HG02840 (cell line): ENCODE measurements around the gene RAET1G.
"Not testable (repeated sequence)": the region's sequence is repeated elsewhere in the genome, so short reads cannot be mapped to it uniquely, and the experiment has no call there.

Experiments used
- ATAC-seq: cut with Tn5 transposase; IDR thresholded peaks from one replicate; pipeline ENCODE4 v1.9.1; 2021; ENCODE audit warnings: mild to moderate bottlenecking, moderate library complexity, moderate number of reproducible peaks; ENCODE audit not compliant: unreplicated experiment, low FRiP score

The RAET1G gene

DNA sequence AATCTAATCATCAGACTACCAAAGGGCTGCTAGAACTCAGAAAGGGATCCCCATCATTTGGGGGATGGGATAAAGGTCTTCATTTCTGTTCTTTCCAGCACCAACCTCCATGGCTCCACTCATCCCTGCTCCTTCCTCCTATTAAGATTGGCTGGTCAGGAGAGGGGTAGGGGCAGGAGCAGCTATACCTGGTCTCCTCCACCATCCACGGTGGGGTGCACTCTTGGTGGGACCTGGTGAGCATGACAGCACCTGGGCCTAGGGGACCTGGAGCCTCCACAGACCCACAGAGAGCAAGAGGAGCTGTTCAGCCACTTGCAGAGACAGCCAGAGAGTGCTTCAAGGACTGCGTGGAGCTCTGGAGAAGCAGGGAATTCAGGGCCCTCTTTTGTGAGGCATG is 12.7 kb upstream of the RAET1G start:
- no peak for ATAC-seq

DNA sequence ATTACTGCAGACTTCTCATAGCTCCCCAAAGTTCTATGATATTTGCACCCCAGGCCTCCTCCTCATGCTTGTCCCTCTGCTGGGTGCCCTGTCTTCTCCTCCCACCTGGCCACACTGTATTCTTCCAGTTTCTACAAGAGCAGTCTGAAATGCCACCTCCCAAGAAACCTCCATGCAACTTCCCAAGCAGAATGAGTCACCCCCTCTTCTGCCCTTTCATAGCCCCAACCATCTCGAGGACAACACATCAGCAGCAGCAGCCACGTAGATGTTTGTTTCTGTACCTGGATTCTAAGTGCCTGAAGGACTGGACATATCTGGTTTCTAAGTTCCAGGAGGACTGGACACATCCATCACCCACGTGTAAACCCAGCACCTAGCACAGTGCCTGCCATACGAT is 12.3 kb upstream of the RAET1G start:
- no peak for ATAC-seq

DNA sequence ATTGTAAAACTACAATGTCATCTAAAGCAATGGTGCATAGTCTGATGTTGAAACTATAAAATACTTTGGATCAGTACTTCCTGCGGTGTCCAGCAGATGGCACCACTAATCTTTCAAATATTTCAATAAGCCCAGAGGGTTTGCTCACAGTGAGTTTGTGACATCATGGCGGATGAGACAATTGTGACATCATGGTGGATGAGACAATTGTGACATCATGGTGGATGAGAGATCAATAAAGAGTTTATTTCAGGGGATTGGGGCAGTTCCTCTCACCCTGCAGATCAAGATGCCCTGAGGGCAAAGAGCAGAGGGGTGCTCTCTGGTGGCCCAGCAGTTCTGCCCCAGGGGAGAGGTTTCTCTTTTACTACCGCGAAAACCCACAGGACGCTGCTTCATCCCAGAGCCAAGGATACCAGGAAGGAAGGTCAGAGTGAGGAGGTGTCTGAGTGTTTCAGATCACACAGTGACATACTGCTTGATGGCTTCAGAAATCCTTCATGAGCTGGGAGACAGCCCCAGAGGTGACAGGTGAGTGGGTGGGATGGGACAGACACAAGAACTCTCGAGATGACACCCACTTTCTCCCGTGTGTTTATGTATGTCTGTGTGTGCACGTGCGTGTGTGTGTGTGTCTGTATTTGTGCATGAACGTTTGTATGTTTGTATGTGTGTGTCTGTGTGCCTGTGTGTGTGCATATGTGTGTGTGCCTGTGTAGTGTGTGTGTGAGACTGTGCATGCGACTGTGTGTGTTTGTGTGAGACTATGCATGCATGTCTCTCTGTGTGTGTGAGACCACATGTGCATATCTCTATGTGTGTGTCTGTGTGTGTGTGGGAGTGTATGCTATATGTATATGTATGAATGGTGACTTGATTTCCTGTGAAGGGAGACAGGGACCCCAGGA is 11.6 kb upstream of the RAET1G start:
- no peak for ATAC-seq

DNA sequence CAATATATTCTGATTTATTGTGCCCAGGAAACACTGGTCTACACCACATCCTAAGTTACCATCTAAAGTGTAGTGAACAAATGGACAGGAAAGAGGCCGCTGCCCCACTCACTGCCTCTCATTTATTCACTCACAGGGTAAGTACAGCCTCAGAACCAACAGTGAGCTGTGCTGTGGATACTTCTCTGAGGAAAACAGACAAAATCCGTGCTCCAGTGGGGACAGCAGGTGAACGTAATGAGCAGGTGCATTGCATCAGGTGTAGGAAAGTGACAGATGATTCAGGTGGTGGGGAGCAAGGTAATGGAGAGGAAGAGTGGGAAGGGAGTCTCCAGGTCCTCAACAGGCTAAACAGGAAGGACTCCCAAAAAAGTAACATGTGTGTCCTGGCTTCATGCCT is 10.5 kb upstream of the RAET1G start:
- no peak for ATAC-seq

DNA sequence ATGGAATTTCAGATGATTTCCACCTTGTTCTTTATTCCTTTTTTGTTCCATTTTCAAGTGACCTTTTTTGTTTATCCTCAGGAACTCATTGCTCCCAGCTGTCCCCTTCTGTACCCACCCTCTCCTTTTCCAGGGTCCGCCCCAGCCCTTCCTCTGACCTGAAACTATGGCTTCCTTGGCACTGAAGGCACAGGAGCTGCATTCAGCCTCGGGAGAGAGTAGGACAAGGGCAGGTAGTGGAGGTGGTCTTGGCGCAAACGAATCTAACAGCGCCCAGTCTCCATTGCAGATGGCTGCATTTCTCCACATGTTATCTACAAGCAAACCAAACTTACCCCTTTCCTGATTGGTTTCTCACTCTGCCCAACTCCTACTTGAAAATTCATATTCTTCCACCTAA is 10.1 kb upstream of the RAET1G start:
- no peak for ATAC-seq

DNA sequence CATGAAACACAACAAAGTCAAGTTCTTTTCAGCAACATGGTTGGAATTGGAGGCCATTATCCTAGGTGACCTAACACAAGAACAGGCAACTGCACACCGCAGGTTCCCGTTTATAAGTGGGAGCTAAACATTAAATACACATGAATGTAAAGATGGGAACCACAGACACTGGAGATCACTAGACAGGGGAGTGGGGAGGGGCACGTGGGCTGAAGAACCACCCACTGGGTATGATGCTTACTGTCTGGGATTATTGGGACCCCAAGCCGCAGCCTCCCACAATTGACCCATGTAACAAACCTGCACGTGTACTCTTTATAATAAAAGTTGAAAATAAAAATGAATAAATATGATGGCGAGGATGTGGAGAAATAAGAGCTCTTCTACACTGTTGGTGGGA is 8.6 kb upstream of the RAET1G start:
- ATAC-seq = no peak

DNA sequence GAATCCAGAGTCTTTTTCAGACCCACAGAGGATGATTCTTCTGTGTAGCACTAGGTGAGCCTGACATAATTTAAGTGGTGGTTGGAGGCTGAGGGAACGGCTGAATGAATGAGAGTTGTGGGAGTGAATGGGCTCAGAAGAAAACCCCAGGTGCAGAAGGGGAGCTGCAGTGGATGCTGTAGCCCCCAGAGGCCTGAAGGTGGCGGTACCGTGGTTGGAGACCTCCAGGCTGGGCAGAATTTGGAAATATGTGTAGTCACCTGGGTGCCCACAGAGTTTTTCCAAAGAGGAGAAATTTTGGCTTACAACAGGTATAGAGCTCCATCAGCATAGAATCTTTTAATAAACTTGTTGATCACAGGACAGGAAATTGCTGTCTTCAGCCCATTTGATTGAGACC is 6.5 kb upstream of the RAET1G start:
- no peak for ATAC-seq

DNA sequence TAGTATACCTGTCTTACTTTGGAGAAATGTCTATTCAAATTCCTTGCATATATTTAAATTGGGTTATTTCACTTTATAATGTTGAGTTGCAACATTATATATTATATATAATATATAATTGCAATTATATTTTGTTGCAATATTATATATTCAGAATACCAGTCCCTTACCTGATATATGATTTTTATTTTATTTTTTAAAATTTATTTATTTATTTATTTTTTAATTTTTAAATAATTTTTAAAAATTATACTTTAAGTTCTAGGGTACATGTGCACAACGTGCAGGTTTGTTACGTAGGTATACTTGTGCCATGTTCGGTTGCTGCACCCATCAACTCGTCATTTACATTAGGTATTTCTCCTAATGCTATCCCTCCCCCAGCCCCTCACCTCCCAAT is 4.1 kb upstream of the RAET1G start:
- not testable (repeated sequence) for ATAC-seq

DNA sequence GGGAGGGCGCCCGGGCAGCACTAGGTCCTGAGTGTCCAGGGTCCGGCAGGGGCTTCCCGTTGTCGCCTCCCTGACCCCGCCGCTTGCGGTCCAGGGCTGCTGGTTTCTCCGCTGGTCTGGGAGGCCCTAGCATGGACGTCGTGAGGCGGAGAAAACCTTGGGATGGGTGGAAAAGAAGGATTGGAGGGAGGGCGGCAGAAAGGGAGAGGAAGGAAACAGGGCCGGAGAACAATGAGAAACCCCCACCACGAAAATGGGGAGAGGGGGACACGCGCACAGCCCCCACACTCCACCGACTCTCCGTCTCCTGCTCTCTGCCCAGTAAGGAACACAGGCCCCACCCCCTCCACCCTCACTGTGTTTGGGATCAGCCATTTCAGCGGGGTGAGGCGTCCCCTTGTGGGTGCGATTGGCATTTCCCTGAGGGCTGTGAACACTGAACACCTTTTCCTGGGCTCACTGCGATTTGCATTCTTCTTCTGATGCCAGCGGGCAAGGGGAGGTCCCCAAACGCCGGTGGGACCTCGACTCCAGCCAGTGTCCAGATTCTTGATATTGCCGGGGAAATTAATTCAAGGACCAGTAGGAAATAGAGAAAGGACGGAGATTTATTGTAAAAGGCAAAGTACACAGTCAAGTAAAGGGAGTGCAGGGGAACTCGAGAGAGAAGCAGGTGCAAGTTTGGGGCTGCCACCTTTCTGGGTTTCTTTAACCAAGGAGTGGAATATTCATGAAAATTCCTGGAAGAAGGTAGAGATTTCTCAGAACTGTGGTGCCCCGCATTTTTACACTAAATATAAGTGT is 3.3 kb upstream of the RAET1G start:
- ATAC-seq = no peak

DNA sequence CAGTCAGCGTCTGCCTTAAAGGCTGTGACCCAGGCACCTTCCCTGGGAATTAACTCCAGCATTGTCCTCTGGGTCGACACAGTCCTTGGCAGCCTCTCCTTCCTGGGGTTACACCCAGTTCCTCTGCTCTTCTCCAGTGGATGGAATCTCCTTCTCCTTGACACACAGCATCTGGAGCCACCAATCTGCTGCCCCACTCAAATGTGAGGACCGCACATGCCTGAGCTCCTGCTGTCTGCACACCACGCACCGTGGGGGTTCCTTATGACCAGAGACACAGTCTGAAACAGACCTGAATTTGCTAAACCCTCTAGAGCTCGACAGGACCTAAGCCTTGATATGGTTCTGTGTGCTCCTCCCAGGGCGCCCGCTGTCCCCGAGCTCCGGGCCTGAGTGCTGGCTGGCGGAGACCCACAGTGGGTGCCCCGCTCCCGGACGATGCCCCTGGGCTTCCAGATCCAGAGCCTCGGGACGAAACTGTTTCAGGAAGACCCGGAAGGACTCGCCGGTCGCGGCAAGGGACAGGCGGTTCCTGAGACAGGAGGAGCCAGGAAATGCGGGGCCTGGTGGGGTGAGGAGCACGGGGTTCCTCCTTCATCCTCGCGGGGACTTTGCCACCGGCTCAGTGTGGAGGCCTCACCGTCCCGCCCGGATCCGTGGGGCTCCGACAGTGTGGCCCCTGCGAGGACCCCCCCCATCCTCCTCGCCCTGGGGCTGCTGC is 2.5 kb upstream of the RAET1G start:
- ATAC-seq = no peak

DNA sequence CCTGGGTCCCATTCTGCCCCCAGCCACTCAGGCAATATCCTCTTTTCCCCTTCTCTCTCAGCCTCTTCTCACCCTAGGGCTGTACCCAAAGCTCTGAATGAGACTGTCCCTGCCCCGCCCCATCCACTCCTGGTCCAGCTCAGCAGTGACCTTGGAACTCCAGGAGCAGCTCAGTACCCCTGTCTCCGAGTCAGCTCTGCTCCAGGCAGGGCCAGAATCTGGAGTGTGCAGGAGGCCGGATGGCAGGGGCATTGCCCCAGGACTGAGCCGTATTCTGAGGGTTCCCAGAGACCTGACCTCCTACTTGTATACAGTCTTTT is 2.0 kb upstream of the RAET1G start:
- no peak for ATAC-seq

DNA sequence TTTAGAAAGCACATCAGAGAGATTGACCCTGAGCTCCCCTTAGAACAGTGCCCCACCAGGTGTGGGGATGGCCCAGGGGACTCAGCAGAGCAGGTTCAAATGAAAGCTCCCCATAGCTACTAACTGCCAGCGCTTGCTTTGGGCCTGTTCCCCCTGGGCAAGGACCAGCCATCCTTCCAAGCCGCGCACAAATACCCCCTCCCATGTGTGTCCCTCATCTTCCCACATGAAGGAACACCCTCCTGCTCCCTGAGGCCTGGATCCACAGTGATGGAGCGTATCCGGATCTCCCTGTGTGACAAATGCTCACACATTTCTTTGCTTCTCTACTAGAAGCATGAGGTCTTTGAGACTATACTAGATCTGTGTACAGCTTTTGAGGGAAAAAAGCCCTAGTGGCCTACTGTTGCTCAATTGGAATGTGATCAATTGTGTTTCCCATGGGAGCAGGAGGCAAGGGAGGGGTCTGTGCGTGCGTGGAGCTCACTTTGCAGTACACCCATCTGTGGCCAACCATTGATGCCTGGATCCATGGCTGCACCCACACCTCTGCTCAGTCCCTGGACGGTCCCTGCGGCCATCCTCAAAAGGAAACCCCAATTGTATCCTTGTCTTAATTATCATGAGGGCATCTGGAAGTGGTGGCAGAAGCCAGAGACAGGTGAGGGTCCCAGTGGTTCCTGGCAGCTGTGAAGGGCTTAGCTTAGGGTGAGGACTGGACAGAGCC is 1.4 kb upstream of the RAET1G start:
- ATAC-seq = no peak

DNA sequence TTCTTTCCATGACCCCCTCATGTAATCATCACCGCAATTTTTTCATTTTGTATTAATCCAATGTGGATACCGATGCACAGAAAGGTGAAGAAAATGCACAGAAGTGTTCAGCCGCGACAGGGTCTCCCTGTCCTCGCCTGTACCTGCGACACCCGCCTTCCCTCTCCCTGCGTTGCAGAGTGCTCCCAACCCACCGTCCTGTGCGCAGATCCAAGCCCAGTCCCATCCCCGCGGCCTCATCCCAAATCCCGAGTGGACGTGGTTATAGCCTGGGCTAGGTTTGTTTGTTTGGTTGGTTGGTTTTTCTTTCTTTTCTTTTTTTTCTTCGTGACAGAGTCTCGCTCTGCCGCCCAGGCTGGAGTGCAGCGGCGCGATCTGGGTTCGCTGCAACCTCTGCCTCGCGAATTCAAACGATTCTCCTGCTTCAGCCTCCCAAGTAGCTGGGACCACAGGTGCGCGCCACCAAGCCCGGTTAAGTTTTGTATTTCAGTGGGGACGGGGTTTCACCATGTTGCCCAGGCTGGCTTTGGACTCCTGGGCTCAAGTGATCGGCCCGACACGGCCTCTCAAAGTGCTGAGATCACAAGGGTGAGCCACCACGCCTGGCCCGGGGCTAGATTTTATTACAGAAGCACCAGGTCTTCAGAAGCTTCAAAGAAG is 536 bp upstream of the RAET1G start:
- no peak for ATAC-seq

DNA sequence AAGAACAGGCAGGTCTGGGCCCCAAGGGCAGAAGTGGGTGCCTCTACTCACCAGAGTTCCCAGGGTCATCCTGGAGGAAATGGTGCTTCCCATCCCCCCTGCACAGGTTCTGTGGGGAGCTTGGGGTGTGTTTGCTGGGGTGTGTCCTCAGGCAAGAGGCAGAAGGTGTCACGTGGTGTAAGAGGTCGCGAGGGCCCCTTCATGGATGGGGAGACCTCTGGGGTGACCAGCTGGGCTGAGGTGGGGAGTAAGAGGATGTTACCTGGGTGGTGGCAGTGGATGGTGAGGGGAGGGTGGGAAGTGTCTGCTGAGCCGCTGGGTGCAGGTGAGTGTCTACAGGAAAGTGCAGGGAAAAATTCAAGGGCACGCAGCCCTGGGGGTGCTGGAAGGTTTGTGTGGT is 830 bp downstream of the RAET1G start:
- ATAC-seq = not testable (repeated sequence)

DNA sequence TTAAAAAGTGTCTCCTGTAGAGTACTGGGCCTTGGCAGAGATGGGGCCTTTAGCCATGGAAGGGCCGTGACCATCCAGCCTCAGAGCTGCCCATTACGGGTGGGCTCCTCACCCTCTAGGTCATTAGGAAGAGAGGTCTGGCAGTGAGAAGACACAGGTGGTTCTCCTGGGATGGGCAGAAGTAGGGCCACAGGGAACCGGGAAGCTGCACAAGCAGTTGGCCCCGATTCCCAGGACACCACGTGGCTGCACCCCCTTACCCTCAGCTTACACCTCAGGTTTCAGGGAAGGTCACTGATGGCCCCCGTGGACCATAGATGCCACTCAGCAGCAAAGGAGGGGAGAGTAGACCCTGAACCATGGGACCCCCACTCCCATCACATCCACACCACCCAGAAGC is 1.6 kb downstream of the RAET1G start:
- no peak for ATAC-seq

DNA sequence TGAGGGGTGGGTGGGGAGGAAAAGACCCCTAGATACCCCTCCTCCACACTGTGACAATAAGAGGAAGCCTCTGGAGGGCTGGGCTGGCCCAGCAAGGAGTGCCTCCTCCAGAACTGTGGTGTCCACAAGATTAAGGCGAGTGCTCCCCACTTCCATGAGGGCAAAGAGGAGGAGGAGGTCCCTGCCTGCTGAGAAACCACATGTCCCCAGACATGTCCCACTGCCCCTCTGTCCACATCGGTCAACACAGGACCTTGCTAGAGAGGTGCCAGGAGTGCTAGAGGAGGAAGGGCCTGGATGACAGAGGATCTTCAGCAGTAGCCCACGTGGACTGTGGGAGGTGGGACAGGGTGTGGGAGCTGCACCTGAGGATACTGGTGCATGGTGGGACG is 3.1 kb downstream of the RAET1G start:
- no peak for ATAC-seq

DNA sequence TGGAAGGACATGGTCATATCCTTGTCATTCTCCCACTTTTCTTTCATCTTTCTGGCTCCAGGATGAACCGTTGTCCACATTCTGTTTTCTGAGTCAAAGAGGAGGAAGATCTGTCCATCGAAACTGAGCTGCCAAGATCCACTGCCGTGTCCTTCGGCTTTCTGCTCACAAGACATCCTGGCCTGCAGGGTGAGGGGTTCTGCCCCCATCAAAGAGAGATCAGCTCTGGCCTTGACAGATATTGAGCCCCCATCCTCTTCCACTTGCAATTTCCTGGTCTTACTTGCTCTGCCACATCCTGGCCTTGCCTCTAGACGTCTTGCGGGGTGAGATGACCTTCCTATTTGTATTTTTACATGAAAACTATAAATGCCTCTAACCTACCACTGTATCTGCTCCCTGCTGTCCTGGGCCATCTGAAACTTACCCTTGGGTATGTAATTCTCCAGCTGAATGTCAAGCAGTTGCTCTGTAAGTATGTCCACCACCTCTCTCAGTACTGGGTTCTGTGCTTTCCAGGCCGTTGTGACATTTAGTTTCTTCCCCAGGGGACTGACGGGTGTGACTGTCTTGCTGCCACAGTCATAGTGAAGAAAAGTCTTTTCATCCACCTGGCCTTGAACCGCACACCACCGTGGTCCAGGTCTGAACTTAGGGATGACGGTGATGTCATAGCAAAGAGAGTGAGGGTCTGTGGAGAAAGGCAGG is 3.6 kb downstream of the RAET1G start:
- ATAC-seq = not testable (repeated sequence)

DNA sequence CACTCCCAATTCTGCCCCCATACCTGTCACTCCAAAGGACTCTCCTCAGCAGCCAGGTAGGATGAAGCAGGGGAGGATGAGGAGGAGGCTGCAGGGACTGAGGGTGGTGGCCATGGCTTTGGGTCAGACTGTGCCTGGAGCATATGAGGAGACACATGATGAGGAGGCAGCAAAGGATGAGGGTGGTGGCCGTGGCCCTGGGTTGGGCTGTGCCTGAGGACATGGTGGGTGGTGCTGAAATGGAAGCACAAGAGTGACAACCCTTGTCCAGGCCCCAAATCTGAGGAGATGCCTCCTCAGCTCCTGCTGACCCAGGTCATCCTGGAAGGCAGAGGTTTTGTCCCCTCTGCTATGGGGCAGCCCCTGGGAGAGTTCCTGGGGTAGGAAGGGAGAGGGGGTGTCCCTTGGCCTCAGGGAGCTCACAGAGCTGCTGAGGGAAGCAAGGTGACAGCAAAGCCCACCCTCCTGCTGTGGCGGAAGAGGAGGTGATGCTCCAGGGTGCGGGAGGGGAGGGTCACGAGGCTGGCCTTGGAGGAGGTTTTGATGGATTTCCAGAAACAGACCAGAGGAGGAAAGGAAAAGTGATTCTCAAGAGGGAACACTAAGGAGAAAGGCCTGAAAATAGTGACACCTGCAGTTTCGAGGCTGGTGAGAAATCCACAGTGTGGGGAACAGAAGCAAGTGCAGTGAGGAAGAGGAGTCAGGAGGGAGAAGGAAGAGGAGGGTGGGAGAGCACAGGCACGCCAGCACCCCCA is 4.6 kb downstream of the RAET1G start:
- no peak for ATAC-seq

DNA sequence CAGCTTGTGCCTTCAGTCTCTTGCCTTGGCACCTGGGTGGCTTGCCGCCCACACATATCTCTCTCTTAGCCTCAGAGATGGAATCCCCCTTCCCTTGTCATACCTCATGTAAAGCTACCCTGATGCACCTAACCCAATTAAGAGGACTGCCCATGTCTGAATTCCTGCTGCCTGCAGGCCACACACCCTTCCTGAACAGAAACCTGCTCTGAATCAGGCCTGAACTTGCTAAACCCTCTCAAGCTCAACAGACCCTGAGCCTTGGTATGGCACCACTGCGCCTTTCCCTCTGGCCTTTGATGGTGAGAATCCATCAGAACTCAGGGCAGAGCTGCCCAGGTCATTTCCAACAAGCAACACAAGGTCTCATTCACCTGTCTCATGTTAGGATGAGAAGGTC is 5.2 kb downstream of the RAET1G start:
- no peak for ATAC-seq
